Left renal pelvis (tissue), 4 donors: ENCODE measurements around the gene MRPL14. TPM values are rescaled to one million over a fixed set of nuclear protein-coding genes. Genes with fewer than 3 reads are reported as not detected.
"Not testable (repeated sequence)": the region's sequence is repeated elsewhere in the genome, so short reads cannot be mapped to it uniquely, and the experiment has no call there.

Experiments
- DNase-seq, 4 donors: peaks; one replicate each; pipeline ENCODE4 v3.0.0-alpha.2; 2013; ENCODE audit warnings: low read depth in 4 of 4, low spot score in 3 of 4
- polyA plus RNA-seq, 4 donors: library from polyadenylated mRNA; unstranded; fragments of 120-200 nt; gene quantifications; one replicate each; pipeline ENCODE4 v1.2.1, GENCODE V29; 2013; ENCODE audit not compliant: insufficient read length in 4 of 4

Gene MRPL14
- polyA plus RNA-seq, 4 donors = 37.0 to 44.0 (median 38.1) TPM

DNA sequence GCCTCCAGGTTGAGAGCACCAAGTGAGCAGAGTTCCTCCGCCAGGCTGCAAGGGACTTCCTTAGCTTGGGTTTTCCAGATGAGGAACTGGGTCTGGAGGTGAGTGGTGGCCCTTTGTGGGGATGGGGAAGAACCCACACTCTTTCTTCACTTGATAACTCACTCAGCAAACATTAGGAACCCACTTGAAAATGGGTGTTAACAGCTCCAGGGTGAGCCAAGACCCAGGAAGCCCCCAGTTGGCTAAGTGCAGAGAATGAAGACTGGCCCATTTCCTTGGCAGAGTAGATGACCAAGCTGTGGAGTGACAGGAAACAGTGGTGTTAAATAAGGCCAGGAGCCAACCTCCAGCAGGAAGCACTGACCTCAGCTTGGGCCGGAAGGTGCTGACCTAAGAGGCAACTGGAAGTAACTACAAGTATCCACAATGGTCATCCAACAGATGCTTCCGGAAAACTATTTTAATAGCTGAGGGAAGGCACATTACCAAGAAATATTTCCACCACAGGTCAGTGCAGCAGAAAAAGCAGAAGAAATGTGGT is 22.7 kb downstream of the MRPL14 start:
- DNase-seq = no peak

DNA sequence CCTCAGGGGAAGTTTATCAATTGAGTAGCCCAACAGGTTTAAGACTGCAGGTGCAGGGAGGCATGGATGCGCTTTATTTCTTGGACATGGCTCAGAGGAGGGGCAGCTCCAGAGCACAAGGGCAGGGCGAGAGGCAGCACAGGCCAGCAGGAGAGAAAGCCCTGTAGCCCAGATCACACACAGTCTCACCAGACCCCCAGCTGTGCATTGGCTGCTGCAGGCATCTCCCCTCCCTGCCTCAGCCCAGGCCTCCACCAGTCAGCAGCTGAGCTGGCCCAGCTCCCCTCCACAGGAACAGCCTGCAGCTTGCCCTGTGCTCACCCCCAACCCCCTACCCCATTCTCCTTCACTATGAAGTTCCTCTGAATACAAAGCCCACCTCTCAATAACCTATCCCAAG is 24.7 kb downstream of the MRPL14 start:
- DNase-seq = no peak

DNA sequence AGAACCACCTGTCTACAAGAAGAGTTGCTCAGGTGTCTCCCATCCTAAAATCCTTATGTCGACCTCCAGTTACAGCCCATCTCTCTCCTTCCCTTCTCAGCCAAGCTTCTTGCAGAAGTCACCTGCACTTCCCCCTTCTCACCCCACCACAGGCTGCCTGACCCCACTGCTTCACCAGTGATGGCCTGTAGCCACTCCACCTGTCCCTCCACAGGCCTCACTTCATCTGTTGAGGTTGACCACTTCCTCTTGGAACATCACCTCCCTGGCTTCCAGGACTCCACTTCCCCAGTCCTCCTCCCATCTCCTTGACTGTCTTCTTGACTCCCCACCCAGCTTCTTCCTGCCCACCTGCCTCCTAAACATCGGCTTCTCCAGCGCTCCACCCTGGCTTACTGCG is 25.4 kb downstream of the MRPL14 start:
- DNase-seq = no peak

DNA sequence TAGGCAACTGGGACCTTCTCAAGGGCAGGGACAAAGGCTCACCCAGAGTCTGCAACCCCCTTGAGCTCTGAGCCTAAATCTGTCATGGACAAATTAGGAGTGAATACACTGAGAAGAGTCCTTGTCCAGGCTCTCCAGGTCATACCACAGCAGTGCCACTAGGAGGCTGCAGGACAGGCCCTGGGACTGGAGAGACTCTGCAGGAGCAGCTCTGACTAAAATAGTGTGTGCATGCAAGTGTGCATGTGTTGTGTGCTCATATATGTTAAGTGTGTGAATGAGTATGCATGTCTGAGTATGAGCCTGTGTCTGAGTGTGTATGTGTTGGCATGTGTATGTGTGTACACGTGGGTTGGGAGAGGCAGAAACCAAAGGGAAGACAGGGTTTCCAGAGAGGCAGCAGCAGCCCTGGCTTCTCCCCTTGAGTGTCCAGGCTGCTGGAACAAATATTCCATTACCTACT is 27.1 kb downstream of the MRPL14 start:
- no peak for DNase-seq

DNA sequence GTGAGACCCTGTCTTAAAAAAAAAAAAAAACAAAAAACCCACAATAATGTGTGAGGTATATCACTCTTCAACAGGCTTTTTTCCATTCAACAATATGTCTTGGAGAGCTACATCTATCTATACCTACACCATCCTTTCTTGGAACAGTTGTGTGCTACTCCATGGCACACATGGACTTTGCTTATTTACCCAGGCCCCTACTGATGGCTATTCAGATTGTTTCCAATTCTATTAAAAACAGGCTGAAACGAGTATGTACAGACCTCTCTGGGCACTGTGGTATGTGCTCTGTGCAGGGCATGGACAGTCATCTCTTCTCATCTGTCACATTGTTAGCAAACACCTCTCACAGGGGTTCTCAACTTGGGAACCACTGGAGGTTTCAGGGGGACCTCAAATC is 28.1 kb downstream of the MRPL14 start:
- no peak for DNase-seq

DNA sequence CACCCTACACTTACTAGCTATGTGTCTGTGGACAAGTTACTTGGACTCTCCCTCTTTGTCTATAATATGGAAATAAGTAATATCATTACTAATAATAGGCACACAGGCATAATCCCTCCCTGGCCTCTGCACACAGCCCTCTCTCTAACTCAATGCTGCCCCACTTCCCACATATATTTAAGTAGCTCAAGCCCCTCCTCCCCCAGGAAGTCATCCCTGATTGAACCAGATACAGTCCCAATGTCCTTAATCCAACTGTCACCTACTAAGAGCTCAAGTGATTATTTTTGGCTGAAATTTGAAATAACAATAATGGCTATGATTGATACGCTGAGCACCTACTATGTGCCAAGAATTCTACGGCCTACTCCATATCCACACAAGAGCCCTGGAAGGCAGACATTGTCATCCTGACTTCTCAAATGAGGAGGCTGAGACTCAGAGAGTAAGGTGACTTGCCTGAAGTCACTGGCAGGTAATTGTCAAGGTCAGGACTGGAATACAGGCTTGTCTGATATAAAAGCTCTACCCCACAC is 29.4 kb downstream of the MRPL14 start:
- no peak for DNase-seq

DNA sequence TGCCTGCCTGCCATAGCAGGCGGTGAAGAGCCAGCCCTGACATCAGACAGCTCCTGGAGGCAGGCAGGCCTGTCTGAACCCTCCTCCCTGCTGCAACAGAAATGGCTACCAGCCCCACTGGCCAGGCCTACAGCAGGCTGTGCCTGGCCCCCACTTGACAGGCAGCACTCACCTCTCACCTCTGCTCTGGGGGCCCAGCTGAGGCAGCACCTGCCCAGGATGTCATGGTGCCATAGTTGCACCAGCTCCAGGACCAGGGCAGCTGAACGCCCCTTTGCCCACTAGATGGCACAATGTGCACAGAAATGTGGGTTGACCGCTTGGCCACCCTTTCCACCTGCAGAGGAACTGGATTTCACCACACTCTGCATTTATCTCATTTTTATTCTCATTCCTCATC is 30.6 kb downstream of the MRPL14 start:
- DNase-seq = no peak

DNA sequence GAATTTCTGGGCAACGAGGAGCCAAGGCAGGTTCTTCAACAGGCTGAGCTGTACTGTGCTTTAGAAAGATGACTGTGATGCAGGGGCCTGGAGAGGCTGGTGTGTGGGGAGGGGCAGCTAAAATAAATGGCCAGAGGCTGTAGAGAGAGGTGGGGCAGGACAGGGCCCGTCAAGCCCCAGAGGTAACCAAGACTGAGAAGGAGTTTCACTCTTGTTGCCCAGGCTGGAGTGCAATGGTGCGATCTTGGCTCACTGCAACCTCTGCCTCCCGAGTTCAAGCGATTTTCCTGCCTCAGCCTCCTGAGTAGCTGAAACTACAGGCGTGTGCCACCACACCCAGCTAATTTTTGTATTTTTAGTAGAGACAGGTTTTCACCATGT is 32.0 kb downstream of the MRPL14 start:
- not testable (repeated sequence) for DNase-seq

DNA sequence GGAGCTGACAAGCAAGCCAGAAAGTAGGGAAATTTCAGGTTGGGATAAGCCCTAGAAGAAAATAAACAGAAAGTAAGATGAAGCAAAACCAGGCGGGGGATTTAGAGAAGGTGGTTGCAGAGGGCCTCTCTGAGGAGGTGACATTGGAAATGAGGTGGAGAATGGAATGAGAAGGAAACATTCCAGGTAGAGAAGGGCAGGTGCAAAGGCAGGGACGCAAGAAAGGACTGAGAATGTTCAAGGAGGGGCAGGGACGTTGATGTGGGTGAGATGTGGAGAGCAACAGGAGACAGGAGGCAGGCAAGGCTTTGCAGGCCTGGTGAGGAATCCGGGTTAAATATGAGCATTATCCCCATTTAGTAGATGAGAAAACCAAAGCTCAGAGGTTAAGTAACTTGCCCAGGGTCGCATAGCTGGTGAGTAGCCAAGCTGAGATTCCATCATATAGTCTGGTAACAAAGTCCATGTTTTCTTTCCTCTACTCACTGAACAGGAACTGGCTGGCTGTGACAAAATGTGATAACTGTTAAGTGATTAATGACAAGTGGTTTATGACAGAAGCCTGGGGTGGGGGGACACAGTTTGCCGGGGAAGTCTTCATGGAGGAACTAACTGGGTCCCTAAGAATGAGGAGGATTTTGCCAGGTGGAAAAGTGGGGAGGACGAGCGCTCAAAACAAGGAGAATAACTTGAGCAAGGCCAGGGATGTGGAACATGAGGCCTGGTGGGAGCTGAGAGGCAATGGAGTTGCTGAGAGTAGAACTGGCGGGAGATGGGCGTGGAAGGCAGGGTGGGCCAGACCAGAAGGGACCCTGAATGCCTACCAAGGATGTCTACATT is 32.6 kb downstream of the MRPL14 start:
- no peak for DNase-seq

DNA sequence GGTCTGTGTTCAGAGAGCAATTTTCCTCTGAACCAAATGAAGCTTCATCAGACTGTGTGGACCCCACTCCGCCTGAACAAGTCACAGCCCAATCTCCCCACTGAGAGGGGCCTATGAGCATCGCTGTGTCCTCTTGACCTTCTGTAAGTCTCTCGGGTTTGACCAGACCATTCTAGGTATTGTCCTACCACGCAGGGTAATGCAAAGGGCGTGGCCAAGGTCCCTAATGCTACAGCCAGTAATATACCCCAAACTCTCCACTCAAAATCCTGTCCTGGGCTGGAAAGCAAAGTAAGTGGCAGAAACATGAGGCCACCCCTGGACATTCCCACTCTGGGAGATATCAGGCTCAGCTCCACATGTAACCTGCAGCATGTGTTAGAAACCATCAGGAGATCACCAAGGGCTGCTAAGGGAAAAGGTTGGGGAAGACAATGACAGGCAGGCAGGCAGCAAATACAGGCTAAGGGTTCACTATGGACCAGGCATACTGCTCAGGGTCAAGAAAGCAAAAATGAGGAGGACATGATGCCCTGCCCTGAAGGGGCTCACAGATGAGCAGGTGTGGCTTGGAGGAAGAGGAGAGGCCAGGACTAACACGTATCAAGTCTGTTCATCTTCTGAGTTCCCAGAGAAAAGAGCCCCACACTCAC is 33.4 kb downstream of the MRPL14 start:
- DNase-seq = no peak

DNA sequence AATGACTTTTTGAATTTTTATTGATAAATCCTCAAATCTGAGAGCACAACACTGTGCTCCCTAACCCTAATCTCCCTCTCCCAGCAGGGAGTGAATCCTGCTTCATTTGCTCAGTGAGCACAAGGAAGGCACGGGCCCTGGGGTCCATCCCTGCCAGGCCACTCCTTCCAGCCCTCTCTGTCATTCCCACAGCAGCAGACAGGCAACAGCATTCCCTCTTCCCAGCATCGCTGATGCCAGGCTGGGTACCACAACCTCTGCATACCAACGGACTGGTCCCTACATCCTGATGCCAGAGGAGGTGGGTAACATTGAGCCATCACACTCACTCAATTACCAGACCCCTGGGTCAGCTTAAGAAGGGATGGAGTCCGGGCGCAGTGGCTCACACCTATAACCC is 34.2 kb downstream of the MRPL14 start:
- no peak for DNase-seq

DNA sequence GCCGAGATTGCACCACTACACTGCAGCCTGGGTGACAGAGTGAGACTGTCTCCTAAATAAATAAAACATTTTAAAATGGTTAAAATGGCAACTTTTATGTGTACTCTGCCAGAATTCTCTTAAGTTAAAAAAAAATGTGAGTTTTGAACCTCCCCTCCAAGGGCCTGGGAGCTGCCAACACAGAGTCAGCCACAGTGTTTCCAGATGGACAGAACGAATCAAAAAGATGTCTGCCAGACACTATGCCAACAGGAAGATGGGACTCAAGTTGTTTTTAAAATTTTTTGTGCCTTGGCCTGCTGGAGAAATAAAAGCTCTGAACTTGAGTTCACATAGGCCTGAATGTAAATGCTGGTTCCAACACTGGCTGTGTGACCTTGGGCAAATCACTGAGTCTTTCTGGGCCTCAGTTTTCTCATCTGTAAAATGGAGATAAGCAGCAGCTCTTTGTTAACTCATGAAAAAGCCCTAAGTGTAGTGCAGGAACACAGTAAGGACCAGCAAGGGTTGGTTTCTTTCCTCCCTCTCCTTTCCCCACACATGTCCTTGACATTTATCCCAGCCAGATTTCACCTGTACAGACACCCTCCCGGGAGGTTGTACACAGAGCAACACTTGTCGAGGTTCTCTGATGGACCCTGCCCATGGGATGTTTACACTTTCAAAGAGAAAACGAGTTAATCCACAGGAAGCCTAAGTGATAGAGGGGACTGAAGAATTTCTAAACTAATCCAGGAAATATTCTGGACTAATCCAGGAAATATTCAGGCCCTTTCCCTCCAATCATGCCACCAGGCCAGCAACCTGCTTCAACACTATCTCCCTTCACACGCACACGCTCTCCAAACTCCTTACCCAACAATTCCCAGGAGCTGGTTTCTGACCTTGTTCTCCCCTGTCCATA is 35.0 kb downstream of the MRPL14 start:
- DNase-seq = no peak

DNA sequence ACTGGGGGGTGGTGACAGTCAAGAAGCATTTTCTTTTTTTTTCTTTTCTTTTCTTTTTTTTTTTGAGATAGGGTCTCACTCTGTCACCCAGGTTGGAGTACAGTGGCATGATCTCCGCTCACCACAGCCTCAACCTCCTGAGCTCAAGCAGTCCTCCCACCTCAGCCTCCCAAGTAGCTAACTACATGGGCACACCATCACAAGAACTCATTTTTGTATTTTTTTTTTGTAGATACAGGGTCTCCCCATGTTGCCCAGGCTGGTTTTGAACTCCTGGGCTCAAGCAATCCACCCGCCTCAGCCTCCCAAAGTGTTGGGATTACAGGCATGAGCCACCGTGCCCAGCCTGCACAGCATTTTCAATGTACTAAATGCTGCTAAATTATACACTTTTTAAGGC is 35.9 kb downstream of the MRPL14 start:
- DNase-seq = not testable (repeated sequence)

DNA sequence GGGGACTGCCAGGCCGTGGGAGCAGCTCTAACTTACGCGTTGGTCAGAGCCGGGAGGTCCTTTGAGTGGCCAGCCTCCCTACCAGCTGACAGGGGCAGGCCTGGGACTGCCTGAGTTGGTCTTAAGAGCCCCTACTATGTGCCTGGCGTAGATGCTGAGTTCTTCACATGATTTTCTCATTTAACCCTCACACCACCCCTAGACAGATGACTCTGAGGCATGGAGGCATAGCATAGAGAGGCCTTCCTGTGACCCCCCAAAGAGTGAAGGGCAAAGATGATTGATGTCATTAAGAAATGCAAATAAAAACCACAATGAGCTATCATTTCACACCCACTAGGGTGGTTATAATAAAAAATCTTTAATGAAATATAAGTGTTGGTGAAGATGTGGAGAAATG is 36.8 kb downstream of the MRPL14 start:
- DNase-seq = no peak

DNA sequence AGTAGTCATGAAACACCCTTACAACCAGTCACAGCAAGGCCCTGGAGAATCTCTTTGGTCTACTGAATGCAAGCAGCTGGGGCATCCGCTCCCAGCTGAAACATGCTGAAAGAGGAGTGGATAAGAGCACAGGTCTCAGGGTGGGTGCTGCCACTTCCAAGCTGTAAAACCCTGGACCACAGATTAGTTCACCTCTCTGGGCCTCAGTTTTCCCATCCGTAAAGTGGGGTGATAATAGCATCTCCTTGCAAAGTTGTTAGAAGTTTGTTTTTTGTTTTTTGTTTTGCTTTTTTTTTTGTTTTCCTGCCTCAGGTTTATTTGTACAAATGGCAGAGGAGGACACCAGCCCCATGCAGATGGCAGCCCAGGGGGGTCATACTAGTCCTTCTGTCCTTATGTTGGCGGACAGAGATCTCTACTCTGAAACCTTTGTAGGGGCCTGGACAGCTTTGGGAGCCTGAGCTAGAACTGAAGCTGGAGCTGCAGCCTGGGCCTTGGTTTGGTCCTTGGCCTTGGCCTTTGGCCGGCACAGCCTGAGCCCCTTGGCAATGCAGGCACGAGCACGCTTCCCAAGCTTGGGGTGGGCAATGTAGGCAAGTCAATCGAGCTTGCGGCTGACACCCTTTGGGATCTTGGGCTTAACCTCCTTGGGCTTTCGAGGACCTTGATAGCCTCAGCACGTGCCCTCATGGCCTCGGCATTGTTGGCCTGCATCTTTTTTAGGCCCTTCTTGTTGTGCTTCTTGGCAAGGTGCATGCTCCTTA is 38.2 kb downstream of the MRPL14 start:
- DNase-seq = no peak

DNA sequence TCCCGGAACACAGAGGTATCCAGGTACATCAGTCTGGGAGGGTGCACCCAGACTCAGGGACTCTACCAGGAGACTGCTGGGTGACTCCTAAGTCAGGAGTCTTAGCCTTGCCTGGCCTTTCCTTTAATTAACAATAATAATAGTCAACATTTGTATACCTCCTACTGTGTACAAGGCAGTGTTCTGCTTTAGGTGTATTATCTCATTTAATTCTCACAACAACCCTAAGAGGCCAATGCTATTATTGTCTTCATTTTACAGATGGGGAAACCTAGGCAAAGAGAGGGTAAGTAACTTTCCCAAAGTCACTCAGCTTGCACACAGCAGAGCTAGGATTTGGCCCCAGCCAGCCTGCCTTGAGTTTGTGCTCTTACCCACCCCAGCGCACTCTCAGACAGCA is 39.6 kb downstream of the MRPL14 start:
- DNase-seq = no peak

DNA sequence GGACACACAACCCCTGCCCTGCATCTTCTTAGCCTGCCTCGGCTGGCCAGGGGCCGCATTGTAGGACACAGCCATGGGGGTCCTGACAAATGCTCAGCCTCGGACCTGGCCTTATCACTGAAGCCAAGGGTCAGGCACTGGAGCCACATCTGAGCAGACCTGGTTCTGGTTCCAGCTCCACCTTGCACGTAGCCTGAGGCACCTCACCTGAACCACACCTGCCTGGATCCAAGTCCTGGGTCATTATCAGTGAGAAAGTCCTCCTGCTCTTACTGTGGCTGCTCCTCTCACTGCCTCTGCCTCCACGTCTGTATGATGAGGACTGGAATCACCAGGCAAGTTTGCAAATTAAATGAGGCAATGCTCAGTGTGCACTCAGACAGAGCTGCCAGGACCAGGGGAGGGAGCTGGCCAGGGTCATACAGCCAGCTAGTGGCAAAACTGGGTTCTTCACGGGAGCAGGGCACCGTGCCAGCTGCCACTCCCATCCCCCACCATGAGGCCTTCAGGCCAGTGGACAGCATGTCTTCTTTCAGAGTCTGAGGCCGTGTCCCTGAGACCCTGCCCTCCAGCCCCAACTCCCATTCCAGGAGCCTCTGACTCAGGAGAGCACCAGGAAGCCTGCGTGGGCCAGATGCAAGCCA is 40.2 kb downstream of the MRPL14 start:
- DNase-seq = no peak

DNA sequence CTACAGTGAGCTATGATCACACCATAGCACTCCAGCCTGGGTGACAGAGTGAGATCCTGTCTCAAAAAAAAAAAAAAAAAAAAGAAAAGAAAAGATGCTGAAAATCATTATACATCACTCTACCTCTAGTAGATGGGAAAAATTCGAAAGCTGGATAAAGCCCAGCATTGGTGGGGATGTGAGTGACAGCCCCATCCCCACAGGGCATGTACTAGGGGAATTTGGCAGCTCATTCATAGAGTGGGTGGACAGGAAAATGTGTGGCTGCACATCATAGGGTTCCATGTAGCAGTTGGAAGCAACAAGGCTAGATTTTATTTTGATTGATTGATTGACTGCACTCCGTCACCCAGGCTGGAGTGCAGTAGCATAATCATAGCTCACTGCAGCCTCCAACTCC is 42.0 kb downstream of the MRPL14 start:
- no peak for DNase-seq

DNA sequence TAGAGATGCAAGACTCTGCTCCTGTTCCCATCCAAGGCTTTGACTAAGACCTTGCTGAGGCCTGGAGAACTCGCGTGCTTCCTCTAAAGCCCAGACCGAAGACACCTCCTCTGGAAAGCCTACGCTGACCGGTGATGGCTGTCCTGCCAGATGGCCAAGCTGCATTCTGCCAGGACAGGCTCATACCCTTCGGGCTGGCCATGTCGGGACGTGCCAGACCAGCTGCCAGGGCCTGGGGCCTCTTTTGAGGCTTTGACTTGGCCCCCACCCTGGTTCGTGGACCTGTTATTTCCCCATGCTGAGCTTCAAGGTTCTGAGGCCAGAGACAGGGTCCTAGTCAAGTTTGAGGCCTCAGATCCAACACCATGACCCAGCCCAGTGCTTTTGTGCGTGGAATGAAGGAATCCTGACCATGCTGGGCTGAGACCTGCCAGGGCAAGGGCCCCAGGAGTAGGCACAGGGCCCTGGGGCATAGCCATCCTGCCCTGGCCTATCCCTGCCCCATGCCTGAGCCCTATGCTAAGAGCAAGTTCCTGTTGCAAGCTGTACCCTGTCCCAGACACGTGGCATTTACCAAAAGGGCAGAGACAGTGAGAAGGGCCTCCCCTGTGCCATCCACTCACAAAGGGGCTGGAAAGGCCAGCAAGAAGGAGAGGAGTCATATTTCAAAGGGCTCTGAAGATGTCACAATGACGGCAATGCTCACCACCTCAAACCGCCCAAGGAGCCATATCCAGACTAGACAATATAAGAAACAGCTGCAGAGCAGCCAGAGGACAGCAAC is 42.8 kb downstream of the MRPL14 start:
- DNase-seq = no peak
